HG03175 (cell line): ENCODE data around the gene POLR3H.

Experiments used
- ATAC-seq: cut with Tn5 transposase; IDR thresholded peaks from one replicate; pipeline ENCODE4 v1.9.1; 2021; ENCODE audit warnings: mild to moderate bottlenecking, moderate library complexity; ENCODE audit not compliant: unreplicated experiment

The POLR3H gene

DNA sequence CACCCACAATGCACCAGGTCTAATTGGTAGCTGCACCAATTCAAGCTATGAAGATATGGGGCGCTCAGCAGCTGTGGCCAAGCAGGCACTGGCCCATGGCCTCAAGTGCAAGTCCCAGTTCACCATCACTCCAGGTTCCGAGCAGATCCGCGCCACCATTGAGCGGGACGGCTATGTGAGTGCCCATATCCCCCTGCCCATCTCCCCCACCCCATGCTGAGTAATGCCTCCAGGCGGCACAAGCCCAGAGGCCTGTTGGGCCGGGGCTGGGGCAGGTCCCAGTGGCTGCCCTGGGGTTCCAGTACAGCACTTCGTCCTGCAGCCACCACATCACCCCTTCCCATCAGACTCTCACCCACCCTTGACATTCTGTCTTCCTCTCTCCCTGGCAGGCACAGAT is 21.5 kb downstream of the POLR3H start:
- ATAC-seq: no peak

DNA sequence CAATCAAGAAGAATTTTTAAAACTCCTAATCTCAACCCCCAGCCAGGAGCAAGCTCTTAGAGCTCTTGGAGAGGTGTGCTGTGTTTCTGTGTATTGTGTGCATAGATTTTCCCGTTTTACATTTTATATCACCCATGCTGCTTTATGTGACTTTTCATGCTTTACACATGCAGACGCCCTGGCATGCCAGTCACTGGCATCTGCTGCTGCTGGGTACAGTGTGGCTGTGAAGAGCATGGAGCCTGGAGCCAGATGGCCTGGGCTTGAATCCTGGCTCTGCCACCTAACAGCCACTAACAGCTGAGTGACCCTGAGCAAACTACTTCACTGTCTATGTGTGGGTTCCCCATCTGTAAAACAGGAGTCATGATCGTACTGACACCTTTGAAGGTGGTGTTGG is 23.1 kb downstream of the POLR3H start:
- no peak for ATAC-seq

DNA sequence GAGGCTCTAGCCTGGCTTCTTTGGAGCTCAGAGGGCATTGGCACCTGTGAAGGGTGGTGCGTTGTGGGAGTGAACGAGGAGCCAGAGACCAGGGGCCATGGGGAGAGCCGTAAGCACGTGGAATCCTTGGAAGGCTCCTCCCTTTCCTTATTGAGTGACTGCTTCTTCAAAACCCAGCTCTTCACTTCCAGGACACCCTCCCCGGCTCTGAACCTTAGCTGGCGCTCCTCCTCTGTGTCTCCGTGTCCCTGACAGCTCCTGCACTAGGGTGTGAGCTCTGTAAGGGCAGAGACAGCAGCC is 26.3 kb downstream of the POLR3H start:
- no peak for ATAC-seq

DNA sequence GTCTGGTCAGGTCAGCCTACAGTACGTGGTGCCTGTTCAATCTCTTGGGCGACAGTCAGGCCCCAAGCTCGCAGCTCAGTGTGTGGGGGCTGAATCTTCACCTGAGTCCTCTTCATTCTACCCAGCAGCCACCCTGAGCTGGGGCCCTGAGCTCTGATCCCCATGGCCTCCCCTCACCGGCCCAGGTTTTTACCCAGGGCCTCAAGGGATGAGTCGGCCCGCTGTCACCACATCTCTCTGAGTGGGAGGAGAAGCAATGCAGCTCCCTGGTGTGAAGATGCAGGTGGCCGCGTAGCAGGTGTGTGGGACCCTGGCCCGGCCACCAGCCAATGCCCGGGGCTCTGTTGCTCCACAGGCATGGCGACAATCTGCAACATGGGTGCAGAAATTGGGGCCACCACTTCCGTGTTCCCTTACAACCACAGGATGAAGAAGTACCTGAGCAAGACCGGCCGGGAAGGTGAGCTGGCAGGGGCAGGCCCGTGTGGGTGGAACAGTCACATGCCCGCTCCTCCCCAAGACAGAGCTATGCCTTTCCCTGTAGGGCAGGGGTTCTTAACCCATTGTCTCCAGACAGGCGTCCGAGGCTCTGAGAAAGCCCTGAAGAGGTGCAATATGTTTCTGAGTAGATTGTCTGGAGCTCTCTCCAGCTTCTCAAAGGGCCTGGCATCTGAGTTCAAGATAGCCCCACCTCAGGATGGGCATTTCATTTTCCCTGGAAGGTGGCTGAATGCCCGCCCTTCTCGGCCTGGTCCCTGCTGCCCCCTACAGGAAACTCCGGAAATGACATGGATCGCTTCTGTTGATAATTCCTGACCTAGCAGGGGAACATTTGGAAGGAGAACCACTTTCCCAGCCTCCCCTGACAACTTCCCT is 26.9 kb downstream of the POLR3H start:
- no peak for ATAC-seq

DNA sequence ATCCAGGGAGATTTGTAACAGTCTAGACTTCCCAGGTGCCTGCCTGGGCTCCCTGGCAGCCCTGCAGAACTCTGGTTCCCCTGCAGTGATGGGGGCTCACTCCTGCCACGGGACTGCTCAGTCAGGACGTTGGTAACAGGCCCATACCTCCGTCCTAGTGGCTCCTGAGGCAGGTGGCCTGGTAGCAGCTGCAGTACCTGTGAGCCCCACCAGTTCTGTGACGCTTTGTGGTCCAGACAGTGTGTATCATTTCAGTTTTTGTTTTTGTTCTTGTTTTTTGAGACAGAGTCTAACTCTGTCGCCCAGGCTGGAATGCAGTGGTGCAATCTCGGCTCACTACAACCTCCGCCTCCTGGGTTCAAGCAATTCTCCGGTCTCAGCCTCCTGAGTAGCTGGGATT is 27.8 kb downstream of the POLR3H start:
- ATAC-seq: no peak

DNA sequence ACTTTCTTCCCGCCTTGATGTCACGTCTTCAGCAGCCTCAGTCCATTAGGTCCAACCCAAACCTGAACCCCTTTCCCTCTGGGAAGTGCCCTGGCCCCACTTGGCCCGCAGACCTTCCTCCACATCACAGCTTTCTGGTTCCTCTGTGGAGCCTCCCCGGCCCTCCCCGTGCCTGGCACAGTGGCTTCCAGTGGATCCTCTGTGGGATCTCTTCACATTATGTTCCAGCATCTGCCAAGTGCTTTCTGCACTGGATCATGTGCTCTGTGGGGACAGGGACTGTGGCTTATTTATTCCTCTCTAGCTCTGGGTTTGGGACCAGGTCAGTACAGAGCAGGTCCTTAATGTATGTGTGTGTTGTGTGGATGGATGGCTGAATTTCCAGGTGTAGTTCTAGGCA is 30.9 kb downstream of the POLR3H start:
- no peak for ATAC-seq

DNA sequence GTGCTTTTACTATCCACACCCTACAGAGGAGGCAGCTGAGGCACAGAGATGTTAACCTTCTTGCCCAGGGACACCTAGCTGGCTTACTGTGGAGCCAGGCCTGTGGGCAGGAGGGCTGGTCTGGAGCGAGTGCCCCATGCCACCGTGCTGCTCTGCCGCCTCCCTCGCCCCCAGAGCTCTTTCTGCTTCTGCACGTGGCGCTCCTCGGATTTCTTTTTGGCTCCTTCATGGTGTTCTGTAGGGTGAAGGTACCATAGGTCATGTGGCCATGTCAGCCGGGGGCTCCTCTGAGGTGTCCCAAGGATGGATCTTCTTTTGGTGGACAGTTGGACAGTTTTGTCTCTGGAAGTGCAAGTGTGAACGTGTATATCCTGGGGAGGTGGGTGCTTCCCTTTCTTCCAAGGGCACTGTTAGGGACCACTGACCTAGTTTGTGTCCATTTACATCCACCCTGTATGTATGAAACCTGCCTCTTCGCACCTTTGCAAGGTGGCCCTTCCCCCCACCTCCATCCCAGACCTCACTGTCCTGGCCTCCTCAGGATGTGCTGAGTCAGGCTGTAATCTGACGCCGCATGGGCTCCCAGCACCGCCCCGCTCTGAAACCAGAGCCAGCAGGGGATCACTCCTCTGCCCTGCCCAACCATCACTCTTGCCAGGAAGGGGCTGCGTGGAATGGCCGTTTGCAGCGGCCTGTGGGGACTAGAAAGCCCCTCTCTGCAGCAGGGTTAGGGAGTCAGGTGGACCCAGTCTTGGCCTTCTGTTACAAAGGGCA is 31.7 kb downstream of the POLR3H start:
- ATAC-seq: no peak

DNA sequence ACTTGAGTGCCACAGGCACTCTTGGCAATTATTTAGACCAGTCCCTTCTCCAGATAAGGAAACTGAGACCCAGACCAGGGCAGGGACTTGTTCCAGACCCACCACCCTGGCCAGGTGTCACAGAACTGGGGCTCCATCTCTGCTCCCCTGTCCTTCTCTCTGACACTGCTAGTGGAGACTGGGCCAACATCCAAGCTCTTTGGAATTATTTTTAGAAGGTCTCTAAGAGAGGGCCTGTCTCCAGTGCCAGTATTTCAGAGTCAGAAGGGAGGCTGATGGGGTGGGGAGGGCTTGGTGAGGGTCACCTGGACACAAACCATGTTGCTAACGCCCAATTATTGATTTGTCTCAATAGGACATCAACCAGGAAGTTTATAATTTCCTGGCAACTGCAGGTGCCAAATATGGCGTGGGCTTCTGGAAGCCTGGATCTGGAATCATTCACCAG is 32.7 kb downstream of the POLR3H start:
- no peak for ATAC-seq

DNA sequence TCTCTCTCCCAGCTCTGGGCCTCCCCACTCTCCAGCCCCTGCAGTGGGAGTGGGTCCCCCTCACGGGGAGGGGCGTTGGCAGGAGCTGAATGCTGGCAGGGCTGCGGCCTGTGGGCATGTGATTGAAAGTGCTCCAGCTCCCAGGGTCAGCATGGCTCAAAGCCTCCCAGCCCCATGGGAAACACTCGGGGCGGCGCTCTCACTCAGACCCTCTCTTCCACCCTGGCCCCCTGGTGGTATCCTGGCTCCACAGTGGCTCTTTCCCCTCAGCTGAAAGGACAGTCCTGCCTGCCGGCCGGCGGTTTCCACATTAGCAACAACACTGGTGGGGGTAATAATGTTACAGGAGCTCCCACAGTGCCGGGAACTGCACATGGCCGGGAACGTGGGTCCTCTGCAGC is 35.5 kb downstream of the POLR3H start:
- no peak for ATAC-seq

DNA sequence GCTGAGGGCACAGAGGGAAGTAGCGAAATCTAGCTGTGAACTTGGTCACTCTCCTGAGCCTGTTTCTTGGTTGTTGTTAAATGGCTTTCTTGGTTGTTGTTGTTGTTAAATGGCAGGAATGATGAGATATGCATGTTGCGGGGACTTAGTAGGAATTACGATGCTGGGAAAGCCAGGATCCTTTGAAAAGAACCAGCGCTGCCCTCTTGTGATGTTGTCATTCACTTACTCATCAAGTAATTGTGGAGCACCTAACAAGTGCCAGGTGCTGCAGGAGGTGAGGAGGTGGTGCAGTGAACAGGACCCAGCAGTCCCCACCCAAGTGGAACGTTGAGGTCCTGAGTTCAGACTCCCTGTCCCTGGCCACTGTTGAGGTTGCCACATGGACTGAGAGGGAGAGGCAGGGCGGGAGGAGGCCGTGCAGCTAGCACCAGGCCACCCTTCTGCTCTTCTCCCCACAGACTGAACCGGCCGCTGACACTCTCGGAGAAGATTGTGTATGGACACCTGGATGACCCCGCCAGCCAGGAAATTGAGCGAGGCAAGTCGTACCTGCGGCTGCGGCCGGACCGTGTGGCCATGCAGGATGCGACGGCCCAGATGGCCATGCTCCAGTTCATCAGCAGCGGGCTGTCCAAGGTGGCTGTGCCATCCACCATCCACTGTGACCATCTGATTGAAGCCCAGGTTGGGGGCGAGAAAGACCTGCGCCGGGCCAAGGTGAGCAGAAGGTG is 36.8 kb downstream of the POLR3H start:
- no peak for ATAC-seq

DNA sequence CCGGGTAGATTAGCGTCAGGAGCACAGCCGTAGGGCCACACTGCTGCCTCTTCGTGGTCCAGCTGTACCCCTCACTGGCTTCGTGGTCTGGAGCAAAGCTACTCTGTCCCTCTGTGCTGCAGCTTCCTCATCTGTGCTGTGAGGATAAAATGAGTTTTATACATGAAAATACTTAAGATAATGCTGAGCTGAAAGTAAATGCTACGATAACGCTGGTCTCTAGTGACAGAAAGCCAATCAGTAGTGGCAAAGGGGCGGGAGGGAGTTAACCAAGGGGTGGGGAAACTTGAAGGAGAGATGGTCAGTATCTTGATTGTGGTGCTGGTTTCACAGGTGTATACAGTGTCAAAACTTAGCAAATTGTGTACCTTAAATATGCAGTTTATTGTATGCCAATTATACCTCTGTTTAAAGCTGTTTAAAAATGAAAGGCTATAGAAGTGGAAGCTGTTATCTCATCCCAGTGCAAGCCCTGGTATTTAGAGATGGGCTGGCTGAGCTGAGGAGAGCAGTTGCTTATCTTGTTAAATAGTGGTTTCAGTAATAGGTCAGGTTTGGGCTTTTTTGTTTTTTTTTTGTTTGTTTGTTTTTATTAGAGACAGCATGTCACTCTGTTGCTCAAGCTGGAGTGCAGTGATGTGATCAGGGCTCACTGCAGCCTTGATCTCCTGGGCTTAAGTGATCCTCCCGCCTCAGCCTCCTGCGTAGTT is 38.6 kb downstream of the POLR3H start:
- ATAC-seq: no peak

DNA sequence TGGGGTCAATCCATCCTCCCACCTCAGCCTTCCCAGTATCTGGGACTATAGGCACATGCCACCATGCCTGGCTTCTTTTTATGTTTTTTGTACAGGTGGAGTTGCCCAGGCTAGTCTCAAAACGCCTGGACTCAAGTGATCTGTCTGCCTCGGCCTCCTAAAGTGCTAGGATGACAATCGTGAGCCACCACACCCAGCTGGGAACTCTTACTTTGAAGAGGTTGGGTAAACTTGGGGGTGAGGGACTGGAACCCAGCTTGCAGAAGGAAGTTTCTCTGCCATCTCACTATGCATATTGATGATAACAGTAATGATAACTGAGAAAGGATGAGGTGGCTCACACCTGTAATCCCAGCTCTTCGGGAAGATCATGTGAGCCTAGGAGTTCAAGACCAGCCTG is 39.5 kb downstream of the POLR3H start:
- ATAC-seq: no peak

DNA sequence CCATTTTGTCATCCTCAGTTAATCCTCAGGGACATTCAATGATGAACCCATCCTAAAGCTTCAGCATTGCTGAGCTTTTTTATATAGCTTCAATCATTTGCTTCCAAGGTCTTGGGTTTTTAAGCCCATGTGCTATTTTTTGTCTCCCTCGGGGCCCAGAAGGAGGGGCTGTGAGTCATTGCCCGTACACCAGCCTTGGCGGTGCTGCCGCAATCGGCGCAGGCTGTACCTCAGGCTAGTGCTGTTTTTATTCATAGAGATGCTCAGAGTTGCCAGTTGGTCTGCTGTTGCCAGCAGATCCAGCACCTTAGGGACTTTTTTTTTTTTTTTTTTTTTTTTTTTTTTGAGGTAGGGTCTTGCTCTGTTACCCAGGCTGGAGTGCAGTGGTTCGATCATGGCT is 39.9 kb downstream of the POLR3H start:
- no peak for ATAC-seq

DNA sequence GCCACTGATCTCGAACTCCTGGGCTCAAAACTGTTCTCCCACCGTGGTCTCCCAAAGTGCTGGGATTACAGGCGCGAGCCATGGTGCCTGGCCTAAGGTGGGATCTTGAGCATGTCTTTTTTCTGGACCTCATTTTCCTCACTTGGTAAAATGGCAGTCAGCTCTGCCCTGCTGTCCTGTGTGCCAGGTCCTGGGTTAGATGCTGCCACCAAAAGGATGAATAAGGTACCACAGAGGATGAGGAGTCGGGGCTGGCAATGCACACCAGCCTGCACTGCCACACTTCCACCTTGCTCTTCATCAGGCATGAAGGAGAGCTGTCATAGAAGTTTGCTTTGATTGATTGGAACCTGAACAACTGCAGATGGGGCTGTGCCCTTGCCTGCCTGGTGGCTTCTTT is 43.1 kb downstream of the POLR3H start:
- no peak for ATAC-seq

DNA sequence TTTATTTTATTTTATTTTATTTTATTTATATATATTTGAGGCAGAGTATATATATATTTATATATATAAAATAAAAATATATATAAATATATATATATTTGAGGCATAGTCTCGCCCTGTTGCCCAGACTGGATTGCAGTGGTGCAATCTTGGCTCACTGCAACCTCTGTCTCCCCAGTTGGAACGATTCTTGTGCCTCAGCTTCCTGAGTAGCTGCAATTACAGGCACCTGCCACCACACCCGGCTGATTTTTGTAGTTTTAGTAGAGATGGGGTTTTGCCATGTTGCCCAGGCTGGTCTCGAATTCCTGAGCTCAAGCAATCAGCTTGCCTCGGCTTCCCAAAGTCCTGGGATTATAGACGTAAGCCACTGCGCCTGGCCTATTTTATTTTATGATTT is 44.0 kb downstream of the POLR3H start:
- ATAC-seq: no peak

DNA sequence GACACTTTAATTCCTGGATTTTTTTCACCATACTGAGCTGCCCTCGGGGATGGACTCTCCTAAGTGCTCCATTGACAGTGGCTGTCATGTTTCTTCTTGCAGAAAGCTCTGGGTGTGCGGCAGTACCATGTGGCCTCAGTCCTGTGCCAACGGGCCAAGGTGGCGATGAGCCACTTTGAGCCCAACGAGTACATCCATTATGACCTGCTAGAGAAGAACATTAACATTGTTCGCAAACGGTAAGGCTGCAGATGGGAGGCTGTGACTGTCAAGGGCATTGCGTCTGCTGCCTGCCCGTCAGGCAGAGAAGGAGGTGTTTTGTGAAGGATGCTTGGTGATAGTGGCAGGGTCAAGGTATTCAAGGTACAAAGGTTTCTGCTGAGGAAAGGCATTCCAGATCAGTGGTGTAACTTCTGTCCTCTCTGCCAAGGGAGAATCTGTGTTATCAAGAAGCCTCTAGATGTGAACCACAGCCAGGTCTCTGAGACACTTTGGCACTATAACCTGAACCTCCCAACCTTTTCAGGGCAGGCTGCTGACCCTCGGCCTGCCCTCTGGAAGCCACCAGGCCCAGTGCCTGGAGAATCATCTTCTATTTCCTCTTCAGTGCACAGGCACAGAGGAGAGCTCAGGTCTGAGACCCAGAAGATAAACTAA is 44.5 kb downstream of the POLR3H start:
- no peak for ATAC-seq

DNA sequence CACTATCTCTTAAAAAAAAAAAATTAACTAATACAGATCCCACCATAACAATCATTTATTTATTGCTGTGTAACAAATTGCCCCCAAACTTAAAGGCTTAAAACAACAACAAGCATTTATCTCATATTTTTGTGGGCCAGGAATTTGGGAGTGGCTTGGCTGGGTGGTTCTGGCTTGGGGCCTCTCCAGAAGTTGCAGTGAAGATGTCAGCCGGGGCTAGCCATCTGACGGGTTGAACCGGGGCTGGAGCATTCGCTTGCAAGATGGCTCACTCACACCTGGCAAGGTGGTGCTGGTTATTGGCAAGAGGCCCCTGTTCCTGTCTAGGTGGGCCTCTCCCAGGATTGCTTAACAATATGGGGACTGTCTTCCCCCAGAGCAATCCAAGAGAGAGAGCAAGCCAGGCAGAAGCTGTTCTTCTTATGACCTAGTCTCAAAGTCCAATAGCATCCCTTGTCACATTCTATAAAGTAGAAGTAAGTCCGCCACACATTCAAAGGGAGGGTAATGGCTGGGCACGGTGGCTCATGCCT is 45.9 kb downstream of the POLR3H start:
- ATAC-seq: no peak

DNA sequence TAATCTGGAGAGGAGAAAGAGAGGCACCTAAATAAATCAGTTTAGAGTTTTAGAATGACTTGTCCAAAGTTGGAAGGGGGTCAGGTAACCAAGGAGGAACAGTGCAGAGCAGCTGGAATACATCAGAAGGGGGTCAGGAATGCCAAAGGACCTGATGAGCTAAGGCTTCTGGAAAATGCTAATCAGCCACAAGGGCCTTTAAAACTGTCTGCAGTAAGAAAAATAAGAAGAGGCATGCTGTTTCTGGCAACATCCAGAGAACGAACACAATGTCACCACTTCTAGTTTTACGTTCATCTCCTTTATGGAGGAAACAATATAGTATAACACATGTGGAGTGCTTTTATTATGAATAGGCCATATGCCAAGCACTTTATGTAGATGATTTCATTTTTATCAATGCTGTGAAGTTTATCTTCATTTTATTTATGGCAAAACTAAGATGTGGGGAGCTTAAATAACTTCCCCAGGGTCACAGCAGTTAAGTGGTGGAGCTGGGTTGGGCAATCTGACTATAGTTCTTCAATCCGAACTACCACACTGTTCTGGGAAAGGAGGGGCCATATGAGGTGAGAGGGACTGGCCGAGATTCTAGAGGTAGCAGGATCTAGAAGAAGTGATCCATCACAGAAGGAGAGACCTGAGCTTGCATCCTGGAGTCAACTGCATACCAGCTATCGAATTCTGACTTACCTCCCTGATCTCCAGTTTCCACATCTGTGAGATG is 52.7 kb downstream of the POLR3H start:
- ATAC-seq: no peak

DNA sequence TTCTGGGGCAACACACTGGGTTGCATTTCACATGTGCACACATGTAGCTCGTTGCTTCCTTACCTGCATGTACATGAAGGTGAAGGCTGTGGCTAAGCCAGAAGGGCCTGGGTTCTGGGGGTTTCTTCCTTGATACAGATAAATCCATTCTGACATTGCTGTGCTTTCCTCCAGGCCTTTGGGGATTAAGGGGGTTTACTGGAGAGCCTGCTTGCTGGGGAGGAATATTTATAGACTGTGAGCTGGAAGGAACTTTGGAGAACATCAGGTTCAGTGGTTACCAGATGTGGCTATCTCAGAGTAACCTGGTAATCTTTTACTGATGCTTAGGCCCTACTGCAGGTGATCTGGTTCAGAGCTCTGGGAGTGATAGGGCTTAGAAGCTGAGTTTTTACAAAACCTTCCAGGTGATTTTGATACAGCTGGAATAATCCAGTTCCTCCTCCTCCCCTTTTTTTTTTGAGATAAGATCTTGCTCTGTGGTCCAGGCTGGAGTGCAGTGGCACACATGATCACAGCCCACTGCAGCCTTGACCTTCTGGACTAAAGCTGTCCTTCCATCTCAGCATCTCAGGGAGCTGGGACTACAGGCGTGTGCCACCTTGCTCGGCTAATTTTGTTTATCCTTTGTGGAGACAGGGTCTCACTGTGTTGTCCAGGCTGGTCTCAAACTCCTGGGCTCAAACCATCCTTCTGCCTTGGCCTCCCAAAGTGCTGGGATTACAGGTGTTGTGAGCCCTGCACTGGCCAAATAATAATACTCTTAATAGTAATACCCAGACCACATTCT is 55.5 kb downstream of the POLR3H start:
- no peak for ATAC-seq
